Stimulated activated CD4-positive, alpha-beta T cell treated with anti-CD3 and anti-CD28 coated beads, Interleukin-2, amount 100 ng/mL, for 24 hours (primary cell): ENCODE data around the gene PGLYRP3.

Source experiments
- DNase-seq, 2 donors: peaks; one replicate each; pipeline ENCODE4 v3.0.0-alpha.2; 2020

The PGLYRP3 gene

DNA sequence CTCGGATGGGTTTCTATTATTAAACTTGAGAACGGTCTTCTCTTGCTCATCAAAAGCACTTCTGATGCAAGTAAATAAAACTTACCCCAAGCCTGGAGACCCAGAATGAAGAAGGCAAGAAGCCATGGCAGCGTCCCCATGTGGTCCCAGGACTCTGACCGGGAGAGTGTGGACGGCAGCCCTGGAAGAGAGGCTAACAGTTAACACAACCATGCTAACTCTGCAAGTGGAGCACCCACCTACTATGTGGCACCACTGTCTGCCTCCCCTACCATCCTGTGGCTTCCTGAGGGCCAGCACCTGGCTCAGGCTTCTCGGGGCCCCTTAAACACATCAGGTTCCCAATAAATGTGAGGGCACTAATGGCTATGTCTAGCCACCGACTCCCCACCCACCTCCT lies 2.2 kb downstream of the PGLYRP3 start:
- no peak for DNase-seq

GRCh38 chr1:153309441-153309840 lies 3.3 kb downstream of the PGLYRP3 start:
- DNase-seq: no peak

- no peak for DNase-seq
These were observed 4.2 kb downstream of the PGLYRP3 start for GRCh38 chr1:153308540-153308939.

GRCh38 chr1:153307221-153307600 lies 5.5 kb downstream of the PGLYRP3 start:
- DNase-seq: no peak

DNA sequence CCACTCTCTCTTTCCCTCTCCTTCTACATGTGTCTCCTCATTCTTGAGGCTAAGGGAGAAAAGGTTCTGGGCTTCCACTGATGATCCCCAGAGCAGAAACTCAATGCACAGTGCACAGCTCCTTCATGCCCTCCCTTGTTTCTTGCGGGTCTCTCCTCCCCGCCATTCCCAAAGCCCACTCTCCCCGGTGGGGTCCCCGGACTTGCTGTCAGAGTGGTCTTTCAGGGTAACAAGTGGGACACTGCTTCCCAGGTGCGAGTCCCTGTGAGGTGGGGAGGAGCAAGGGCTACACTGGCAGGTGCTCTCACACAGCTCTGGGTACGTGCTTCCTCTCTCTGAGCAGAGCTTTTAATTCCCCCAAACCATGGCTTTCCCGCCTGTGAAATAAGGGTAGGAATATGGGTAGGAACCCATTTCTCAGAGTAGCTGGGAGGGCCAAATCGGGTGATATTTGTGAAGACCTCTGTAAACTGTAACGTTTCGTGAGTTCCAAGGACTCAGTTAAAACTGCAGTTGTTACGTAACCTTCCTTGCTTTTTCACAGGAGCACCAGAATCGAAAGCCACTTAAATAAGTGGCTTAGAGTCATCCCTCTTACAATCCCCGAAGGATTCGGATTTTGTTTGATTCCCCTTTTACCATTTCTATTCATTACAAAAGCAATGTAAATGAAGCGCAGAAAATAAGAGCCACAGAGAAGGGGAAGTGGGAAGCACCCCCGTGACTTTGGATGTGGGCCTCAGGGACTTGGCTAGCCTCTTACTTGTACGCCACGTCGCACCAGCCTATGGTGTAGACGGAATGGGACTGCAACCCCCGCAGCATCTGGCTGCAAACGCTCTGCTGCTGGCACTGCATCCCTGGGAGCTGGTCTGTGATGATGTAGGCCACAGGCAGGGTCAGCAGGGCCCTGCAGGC lies 6.2 kb downstream of the PGLYRP3 start:
- DNase-seq: no peak

GRCh38 chr1:153305682-153306081 lies 7.1 kb downstream of the PGLYRP3 start:
- DNase-seq: no peak

- no peak for DNase-seq
These were observed 10.4 kb downstream of the PGLYRP3 start for GRCh38 chr1:153302308-153302707.

GRCh38 chr1:153293851-153294250 lies 18.9 kb downstream of the PGLYRP3 start:
- DNase-seq: peak in 1 of 2 donors; percentile 10

DNA sequence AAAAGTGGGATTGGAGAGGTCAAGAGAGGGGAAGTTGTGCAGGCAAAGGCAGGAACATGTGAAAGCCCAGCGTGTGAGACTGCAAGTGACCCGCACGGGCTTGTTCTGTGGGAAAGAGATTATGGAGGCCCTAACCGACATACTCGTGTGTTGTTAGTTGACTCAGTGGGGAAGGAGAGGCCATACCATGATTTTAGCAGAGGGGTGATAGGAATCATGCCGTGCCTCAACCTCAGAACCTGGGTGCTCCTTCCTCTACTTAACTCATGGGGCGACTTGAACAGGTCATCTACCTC lies 19.3 kb downstream of the PGLYRP3 start:
- DNase-seq: no peak

DNA sequence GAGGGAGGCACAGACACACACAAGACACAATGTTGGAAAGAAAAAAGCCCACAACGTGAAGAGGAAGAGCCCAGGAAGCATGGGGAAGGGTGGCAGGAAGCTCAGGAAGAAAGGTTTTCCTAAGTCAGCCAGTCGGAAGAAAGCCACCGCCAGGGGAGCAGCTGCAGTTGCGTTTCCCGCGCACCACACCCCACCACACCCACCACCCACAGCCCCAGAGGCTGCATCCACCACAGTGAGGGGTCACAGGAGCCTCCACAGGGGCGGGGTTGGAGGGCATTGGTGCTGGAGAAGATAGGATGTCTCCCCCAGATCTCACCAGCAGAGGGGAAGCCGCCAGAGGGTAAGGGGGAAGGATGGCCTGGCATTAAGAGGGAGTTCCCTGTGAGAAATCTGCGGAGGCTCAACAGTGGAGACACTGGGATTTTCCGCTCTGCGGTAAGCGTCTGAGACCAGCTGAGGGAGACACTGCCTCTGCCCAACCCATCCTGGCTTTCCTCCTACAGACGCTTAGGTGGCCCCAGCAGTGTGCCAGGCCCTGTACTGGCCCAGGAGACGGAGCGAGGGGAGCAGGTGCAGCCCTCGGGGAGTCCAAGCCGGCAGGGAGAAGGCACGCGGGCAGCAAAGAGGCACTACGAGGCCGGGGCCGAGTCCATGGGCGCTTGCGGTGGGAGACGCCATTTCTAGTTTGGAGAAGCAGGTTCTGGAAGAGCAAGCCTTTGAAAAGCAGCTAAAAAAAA lies 19.8 kb downstream of the PGLYRP3 start:
- DNase-seq: no peak

DNA sequence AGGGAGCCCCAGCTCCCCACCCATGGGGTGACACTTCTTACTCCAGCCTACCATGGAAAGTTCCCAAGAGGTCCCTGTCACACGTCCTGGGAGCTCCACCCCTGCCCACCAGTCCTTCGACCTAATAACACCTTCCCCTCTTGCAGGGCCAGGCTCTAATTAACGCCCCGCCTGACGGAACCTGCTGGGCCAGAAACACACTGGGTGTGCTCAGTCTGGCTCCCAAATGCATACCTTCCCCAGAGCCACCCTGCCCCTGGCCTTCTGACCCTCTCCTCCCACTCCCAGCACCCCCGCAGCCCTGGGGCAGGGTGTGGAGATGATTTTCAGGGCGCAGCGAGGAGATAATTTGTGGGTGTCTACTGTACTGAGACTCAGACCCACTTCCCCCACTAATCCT lies 20.6 kb downstream of the PGLYRP3 start:
- no peak for DNase-seq

GRCh38 chr1:153291514-153291913 lies 21.2 kb downstream of the PGLYRP3 start:
- DNase-seq: no peak

- DNase-seq: peak in 1 of 2 donors; percentile 49
These were observed 24.0 kb downstream of the PGLYRP3 start for GRCh38 chr1:153288634-153289275.

DNA sequence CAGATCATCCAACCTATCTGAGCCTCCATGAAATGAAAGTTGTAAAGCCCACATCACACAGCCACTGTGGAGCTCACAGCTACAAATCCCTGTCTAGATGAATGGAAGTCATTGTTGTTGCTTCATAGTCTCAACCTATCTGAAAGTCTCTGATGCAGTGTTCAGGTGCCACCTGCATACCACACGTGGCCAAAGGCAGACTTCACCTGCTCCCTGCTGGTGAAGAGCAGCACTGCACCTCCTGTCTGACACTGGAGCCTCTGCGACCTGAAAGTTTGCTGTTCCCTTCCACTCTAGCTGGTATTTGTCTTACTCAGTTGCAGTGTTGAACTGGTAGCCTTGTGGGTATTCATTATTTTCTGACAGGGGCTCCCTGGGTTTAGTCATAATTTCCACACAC lies 34.9 kb downstream of the PGLYRP3 start:
- DNase-seq: peak; percentile 45 to 65

DNA sequence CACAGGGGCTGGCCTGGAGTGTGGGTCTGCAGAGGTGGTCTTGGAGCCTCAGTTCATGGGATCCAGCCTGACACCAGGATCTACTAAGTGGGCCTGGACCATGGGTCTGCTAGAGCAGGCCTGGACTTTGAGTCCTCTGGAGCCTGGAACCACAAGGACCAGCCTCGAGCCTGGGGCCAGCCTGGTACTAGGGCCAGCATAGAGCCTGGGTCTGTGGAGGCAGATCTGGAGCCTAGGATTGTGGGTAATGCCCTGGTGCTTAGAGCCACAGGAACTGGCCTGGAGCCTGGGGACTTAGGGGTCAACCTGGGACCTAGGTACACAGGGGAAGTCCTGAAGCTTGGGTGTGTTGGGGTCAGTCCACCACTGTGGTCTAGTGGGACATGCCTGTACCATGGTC lies 40.6 kb downstream of the PGLYRP3 start:
- DNase-seq: no peak

GRCh38 chr1:153271711-153272110 lies 41.0 kb downstream of the PGLYRP3 start:
- no peak for DNase-seq

DNA sequence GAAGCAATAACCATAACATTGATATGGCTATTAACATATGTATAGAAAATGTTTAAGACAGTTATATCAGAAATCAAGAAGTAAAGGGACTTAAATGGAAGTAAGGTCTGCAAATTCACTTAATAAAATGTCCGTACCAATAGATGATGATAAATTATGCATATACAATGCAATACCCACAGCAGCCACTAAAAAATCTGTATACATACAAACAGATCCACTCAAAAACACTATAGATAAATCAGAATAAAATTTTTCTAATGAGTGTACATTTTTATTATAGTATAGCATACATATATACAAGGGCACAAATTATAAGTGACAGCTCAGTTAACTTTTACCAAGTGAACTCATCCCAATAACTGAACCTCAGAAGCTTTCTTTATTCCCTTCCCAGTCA lies 47.3 kb downstream of the PGLYRP3 start:
- no peak for DNase-seq

DNA sequence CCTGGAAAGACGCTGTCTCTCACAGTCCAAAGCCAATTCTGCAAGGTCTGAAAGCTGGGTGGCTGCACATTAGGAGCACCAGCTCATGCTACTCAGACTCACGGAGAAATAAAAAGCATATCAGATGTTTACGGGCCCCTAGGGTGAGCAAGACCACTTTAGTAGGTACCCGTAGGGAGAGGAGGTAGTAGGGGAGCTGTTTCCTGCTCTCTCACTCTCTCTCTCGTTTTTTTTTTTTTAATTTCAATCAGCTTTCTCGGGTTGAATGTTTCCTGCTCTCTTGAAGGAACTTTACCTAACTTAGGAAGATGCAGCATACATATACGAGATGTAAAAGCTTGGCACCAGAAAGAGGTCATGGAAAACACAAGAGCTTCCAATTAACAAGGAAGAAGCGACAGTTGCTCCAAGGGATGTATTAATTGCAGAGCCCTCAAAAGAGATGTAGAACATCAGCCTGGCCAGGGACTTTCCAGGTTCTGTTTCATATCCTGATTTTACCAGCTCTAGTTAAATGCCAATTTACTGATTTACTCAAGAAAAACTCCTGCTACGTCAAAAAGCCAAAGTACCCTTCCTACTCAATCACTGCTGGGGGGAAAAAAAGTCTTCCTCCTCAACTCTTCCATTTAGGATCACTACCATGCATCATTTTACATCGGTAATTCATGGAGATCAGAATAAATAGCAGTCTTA lies 50.1 kb downstream of the PGLYRP3 start:
- DNase-seq: no peak

- DNase-seq: no peak
These were observed 50.7 kb downstream of the PGLYRP3 start for GRCh38 chr1:153262070-153262366.

- peak in 1 of 2 donors; percentile 39 for DNase-seq
These were observed 51.3 kb downstream of the PGLYRP3 start for GRCh38 chr1:153261281-153262069.

DNA sequence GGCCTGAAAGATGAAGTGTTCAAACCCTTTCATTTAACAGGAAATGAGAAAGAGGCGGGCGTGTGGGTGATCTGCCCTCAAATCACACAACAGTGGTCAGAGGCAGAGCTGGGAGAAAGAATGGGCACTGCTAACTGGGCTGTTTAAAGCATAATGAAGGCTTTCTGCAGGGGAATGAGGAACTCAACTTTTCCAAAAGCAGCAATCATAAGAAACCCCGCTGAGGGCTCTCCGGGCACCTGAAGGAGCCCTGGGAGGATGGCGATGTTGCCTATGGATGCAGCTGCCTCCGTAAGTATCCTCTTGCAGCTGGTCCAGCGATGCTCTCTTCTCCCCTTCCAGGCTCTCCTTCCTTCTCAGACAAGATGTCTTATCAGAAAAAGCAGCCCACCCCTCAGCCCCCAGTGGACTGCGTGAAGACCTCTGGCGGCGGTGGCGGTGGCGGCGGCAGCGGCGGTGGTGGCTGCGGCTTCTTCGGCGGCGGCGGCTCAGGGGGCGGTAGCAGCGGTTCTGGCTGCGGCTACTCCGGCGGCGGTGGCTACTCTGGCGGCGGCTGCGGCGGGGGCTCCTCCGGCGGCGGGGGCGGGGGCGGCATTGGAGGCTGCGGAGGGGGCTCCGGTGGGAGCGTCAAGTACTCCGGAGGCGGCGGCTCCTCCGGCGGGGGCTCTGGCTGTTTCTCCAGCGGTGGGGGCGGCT lies 52.0 kb downstream of the PGLYRP3 start:
- DNase-seq: peak; percentile 16 to 20

DNA sequence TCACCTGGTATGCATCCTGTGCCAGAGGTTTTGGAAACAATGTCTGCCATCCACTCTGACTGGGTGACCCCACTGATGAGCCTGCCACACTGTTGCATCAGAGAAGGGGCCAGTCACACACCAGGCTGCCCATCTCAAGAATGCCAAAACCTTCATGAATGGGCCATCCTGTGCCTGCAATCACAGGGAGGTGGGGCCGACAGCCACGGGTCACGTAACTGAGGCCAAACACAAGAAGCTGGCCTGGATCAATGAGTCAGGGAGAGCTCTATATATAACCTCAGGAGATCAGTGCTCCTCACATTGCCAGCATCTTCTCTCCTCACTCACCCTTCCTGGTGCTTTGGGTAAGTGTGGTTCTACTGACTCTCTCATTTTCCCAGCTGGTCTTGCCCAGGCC lies 53.4 kb downstream of the PGLYRP3 start, which contains the start of gene LORICRIN:
Gene LORICRIN (plus strand): TSS at position 301 of the 400 bp plus-strand sequence. CDS start 1,263 bp downstream, outside the sequence.
- DNase-seq: no peak
